ENCODE results near the gene KLF5.

DNA sequence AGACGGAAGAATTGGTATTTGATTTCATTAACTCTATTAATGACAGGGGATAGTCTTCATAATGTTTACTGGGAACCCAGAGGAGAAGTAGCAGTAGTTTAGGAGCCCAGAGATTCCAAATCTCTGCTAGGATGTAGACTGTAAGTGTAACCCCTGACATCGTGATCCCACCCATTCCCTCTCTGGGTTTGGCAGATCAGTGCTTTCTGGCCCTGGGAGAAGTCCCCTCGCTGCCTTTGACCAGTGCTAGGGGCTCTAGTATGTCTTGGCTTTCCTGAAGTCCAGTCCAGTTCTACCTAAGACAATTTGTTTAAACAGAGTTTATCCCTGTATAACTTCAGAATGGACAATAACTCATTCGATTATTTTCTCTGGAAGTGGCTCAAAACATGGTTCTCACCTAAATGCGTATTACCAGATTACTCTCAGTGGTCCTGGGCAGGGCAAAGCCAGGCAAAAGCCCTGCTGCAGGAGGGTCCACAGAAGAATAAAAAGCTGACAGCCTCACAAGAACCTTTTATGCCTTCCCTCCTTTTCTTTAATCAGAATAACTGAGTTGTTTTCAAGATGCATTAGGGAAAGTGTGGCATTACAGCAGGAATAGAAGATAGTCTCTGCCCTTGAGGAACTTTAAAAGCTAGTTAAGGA is 11.8 kb downstream of the KLF5 start:
- TF ChIP-seq, protein P1, sequence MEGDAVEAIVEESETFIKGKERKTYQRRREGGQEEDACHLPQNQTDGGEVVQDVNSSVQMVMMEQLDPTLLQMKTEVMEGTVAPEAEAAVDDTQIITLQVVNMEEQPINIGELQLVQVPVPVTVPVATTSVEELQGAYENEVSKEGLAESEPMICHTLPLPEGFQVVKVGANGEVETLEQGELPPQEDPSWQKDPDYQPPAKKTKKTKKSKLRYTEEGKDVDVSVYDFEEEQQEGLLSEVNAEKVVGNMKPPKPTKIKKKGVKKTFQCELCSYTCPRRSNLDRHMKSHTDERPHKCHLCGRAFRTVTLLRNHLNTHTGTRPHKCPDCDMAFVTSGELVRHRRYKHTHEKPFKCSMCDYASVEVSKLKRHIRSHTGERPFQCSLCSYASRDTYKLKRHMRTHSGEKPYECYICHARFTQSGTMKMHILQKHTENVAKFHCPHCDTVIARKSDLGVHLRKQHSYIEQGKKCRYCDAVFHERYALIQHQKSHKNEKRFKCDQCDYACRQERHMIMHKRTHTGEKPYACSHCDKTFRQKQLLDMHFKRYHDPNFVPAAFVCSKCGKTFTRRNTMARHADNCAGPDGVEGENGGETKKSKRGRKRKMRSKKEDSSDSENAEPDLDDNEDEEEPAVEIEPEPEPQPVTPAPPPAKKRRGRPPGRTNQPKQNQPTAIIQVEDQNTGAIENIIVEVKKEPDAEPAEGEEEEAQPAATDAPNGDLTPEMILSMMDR (conservative IDR thresholded peaks at IDR 0.05; ENCODE audit: low read length): no peak
- no peak for TF ChIP-seq EZH2phosphoT487 (IDR thresholded peaks at IDR 0.05; ENCODE audit: borderline replicate concordance)

Measured in Loucy (cell line).